Measurements from ENCODE around the gene CALCR.
"Not testable (repeated sequence)": the region's sequence is repeated elsewhere in the genome, so short reads cannot be mapped to it uniquely, and the experiment has no call there.

CALCR gene

DNA sequence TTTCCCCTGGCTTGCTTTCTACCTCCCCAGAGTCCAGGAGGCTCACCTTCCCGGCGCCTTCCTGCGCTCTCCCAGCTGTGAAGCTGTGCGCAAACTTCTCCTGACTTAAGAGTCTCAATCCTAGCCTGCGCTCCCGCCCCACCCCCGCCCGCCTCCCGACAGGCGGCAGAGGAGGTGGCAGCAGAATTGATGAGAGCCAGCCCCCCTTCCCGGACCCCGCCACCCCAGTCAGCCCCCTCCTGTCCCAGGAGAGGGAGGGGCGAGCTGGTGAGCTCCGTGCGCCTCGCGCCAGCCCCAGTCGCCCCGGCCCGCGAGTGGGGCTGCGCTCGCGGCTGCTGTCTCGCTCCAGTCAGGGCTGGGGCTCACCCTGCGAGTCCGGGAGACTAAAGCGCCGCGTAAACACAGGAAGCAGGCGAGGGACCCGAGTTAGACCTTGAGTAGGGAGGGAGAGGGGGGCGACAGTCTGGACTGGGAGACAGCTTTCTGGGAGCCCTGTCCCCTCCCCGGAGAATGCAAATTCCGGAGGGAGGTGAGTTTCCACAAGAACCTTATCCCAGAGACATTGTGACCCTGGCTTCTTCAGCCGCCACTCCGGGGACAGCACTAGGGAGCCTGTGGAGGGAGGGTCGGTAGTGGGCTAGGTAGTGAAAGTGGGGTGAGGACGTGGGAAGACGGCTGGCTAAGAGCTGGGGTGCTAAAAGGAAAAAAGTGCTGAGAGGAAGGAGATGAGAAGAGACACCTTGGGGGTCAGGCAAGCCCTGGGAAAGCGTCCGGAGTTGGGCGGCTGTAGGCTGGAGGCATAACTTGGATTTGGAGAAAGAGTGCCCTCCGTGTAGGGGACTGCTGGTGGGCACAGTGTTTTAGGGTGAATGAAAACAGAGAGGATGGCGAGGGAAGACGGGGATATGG is at the start of gene CALCR:
Gene CALCR (minus strand): TSS at position 79 of the 909 bp plus-strand sequence. CDS start 87,743 bp downstream, outside the sequence.
- DNase-seq (ENCODE audit: low read depth in 3 of 3) = no peak

DNA sequence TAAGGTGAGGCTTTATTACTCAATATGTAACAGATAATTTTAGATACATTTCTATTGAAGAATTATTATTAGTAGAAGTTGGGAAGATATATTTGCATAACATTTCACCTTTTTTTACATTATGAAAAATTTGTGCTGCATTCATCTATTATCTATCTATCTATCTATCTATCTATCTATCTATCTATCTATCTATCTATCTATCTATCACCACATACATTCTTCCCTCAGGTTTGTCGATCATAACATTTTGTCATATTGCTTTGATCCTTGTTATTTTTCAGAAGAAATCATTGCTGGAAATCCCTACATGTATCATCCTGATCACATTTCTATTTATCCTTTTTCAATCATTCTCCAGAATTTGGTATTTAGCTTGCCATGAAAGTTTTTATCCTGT is 49.3 kb upstream of the CALCR start:
- no peak for DNase-seq (ENCODE audit: low read depth in 3 of 3)

DNA sequence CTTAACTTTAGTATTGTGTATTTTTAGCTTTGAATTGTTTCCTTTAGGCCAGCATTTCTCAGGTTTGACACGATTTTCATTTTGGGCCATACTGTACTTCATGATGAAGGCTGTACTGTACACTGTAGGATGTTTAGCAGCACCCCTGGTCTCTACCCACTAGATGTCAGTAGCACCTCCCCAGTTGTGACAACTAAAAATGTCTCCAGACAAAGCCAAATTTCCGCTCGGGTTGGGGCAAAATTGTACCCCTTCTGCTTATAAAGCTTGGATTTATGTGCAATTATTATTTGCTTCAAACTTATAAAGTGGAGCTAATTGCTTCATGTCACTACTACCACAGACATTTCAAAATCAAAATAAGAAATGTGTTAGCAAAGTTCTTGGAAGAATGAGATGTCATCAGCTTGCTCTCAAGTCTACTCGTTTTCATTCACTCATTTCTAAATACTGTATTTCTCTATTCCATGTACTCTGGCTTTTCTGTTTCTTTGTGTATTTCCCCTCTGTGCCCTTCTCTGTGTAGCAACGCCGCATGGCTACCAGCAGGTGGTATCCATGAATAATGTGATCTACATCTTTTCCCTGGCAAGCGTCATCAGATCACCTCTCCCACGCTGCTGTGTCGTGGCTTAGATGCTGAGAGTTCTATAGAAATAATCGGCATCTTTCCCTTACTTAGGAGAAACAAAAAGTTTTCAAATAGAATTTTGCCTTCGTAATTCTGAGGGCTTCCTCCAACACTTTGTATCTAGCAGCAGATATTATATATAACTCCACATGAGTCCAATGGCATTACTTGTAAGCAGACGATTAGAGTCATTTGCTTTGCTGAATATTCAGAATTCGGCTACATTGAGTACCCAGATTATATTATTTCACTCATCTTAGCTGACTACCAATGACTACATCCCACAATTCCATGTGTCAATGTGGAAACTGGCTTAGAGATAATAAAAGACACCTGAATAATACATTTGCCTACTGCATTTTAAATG is 47.8 kb upstream of the CALCR start:
- no peak for DNase-seq (ENCODE audit: low read depth in 3 of 3)

DNA sequence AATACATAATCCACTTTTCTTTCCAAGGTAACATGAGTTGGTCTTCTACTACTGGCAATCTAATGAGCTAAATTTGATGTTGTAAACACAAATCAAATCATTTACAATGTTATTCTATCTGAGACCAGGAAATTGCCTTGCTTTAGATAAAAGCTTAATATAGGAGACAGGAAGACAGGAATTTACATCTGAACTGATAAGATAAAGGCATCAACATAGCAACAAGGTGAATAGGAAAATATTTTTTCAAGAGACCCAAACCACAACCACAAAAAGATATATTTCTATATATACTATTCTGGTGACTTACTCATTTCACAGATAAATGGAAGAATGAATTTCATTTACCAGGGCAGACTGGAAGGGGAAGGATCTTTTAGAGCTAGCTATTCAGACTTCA is 46.3 kb upstream of the CALCR start:
- DNase-seq (ENCODE audit: low read depth in 3 of 3) = no peak

DNA sequence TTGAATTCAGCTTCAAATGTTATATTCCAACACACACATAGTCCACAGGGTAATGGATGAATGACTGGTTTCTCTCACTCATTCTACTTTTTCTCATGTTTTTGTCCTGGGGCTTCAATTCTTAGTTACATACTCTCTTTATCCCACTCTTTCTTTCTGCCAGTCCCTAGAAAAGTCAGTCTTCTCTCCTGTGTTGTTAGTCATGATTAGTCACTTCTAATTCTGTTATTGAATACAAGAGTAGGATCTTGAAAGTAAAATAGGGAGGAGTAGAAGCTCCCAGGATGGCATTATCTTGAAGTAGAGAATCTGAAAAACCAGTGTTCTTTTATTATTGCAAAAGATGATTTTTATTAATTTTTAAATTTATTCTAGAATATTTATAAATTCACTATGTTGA is 45.5 kb upstream of the CALCR start:
- DNase-seq (ENCODE audit: low read depth in 3 of 3) = no peak

GRCh38 chr7:93601363-93601762 is 26.8 kb upstream of the CALCR start:
- no peak for DNase-seq (ENCODE audit: low read depth in 3 of 3)

DNA sequence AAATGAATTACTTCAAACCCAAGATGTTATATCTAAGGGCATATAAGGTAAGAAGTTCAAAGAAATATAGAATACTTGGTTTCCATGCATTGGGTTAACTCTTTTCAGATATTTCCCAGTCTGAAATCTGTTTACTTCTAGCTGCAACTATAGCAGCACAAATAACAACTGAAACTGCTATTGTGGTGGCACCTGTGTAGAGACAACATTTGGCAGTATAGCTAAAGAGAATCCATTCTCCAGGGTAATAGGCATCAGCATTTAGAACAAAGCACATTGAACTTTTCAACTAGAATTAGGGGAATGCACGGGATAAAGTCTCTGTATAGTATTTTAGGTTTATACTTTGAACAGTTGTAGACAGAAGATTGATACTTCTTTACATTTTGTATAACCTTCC is 19.7 kb upstream of the CALCR start:
- no peak for DNase-seq (ENCODE audit: low read depth in 3 of 3)

DNA sequence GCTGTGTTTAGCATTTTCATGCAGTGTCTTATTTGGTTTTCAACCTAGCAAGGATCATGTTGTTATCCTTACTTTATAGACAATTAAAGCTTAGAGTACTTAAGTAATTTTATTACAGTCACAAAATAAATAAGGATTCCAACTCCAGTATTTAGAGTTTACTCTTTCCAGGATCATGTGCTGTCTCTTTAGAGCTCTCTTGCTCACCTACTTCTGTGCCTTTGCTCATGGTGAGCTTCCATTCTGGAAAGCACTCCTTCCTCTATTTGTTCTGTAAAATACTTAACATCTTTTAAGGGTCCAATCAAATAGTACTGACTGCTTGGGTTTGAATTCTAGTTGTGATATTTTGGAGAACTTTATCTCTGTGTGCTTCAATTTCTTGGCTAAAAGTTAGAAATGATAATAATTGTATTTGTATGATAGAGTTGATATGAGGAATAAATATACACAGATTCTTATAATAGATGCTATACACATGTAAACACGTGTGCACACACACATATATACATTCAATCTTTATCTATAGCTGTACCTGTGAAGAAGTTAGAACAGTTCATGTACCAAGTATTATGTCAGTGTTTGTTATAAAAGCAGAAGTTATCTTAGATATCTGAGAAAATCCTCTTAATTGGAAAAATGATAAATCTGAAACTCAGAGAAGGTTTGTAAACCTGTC is 18.2 kb upstream of the CALCR start:
- DNase-seq (ENCODE audit: low read depth in 3 of 3) = no peak

GRCh38 chr7:93591224-93592050 is 16.9 kb upstream of the CALCR start:
- DNase-seq (ENCODE audit: low read depth in 3 of 3) = not testable (repeated sequence)

DNA sequence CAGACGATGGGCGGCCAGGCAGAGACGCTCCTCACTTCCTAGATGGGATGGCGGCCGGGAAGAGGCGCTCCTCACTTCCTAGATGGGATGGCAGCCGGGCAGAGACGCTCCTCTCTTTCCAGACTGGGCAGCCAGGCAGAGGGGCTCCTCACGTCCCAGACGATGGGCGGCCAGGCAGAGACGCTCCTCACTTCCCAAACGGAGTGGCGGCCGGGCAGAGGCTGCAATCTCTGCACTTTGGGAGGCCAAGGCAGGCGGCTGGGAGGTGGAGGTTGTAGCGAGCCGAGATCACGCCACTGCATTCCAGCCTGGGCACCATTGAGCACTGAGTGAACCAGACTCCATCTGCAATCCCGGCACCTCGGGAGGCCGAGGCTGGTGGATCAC is 11.9 kb upstream of the CALCR start:
- not testable (repeated sequence) for DNase-seq (ENCODE audit: low read depth in 3 of 3)

DNA sequence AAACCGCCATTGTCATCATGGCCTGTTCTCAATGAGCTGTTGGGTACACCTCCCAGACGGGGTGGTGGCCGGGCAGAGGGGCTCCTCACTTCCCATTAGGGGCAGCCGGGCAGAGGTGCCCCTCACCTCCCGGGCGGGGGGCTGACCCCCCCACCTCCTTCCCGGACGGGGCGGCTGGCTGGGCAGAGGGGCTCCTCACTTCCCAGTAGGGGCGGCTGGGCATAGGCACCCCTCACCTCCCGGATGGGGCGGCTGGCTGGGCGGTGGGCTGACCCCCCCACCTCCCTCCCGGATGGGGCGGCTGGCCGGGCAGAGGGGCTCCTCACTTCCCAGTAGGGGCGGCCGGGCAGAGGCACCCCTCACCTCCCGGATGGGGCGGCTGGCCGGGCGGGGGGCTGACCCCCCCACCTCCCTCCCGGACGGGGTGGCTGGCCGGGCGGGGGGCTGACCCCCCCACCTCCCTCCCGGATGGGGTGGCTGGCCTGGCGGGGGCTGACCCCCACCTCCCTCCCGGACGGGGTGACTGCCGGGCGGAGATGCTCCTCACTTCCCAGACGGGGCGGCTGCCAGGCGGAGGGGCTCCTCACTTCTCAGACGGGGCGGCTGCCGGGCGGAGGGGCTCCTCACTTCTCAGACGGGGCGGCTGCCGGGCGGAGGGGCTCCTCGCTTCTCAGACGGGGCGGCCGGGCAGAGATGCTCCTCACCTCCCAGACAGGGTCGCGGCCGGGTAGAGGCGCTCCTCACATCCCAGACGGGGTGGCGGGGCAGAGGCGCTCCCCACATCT is 11.4 kb upstream of the CALCR start:
- DNase-seq (ENCODE audit: low read depth in 3 of 3) = not testable (repeated sequence)

DNA sequence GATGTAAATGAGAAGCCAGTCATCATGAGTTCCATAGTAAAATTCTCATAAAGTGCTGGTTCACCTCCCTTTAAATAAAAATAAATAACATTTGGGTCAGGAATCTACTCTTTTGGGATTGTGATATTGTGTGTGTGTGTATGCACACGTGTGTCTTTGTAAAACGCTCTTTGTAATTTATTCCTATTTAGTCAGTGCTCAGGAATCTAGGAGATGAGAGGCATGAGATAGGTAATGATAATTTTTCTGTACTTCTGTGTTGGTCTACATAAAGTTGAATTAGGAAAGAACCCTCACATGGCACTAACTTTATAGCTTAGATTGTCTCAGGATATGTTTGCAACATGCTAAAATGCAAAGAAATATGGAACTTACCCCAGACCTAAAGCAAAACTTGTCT is 4.9 kb upstream of the CALCR start:
- DNase-seq (ENCODE audit: low read depth in 3 of 3) = no peak

DNA sequence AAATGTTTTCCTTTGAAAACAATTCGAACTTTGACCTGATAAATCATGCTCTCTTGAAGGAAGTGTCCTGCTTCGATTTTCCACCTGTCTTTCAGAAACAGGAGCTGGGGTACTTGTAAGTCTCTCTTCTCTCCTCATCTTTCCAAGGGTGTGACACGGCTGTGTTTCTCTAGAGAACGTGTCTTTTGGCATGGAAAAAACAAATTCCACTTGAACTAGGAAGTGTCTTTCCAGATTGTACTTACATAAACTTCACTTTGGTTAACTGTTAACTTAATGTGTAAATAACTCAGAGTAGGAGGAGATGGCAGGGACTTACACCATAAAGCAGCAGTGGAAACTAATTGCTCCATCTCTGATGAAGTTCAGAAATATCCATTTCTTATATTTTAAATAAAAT is 4.2 kb upstream of the CALCR start:
- DNase-seq (ENCODE audit: low read depth in 3 of 3) = no peak

DNA sequence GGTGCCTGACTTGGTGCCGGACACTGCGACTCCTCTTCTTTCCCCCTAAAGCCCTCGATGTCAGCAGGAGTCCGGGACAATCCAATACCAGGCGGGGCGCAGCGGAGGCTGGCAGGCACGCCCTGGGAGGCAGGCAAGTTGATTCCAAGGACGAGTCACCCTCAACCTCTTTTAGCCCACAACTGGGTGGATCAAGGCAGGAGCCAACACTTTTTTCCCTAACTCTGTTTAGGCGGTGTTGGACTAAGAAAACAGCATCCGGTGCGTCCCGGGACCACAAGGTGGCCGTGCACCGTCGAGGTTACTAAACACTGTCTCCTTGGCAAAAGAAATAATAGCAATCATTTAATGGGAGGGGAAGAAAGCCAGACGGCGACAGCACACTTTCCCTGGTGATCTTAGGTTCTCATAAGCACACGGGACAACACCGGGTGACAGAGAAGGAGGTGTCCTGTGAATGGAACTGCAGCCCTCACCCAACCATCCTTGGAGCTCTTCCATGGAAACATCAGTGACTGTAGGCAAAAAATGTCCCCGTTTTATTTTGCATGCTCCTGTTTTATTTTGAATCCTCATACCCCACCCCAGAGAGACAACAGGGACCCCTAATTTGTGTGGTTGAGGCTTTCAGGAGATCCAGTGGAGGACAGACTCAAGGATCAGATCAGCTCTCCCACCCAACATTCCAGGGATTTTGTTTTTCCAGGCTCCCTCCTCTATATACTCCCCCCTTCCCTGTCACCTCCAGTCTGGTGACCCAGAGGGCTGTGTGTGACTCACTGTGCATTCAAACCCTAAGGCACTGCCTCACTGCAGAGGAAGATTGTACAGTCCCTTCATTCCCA is 1.3 kb upstream of the CALCR start:
- no peak for DNase-seq (ENCODE audit: low read depth in 3 of 3)

DNA sequence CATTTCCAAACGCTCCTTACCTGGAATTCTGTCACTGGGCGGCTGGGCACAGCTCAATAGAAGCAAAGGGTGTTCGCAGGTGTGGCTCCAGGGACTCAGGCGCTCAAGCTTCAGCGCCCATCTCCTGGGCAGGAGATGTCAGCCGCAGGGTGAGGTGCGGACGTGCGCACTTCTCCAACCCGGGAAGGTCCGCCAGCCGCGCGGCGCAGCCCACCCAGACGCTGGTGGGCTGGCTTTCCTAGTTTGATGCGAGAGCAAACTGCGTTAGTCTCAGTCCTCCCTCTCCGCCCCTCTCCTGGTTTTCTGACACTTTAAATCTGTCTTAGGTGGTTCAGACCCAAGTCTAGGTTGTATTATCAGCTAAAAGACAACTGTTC is 267 bp downstream of the CALCR start:
- no peak for DNase-seq (ENCODE audit: low read depth in 3 of 3)

DNA sequence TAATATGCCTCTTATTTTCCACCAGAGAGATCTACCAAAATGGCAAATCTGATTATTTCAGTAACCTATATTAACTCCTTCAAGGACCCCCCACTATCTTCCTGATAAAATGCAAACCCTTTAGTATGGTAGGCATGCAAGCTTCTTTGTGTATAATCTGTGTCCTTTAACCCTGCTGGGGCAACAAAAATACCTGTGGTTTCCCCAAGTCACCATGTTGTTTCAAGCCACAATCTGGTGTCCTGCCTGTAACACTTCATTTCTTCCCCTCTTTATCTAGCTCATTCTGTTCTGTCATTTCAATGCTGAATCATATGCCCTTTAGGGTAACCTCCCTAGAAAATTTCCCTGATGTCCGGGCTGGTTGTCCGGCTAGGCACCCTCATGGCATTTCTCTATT is 5.3 kb downstream of the CALCR start:
- no peak for DNase-seq (ENCODE audit: low read depth in 3 of 3)

- DNase-seq (ENCODE audit: low read depth in 3 of 3) = no peak
These were observed 7.6 kb downstream of the CALCR start for GRCh38 chr7:93566876-93567275.

DNA sequence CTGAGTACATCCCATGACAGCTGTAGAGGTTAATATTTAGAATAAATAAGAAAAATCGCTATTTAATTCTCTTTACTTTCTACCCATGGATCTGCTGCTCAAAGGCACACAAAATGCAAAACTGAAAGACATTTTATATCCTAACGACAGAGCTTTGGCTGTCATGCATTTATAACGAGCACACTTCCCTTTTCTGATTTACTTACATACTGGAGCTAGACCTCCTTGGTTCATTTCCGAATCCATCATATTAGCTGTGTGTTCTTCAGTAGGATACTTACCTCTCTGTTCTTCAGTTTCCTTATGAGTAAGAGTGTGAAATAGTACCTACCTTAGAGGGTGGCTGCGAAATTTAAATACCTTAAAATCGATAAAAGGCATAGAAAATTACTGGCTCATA is 10.9 kb downstream of the CALCR start:
- no peak for DNase-seq (ENCODE audit: low read depth in 3 of 3)

DNA sequence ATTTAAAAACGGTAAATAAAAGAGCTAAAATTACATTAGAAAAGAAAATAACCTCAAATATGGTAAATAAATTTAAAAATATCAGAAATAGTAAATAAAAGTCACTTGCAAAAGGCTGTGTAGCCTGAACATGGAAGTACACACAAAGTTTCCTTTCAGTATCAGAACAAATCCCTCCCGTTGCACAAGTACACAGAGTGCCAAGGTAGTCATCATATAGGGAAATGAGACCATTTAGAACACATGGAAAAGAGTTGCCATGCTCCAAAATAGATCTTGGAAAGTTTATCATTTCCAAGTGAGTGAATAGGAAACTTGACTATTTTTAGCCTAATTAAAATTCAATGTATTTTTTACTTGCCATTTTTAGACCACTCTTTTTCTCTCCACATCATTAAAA is 11.6 kb downstream of the CALCR start:
- DNase-seq (ENCODE audit: low read depth in 3 of 3) = no peak
